H9 (cell line): ENCODE measurements around the gene IDI2. TPM values are rescaled to one million over a fixed set of nuclear protein-coding genes. Genes with fewer than 3 reads are reported as not detected.
A peak's percentile ranks its signal among the peaks of the same experiment; 100 is the strongest.

Experiments used
- DNase-seq: peaks from one replicate; pipeline ENCODE4 v3.0.0-alpha.2; 2017
- H2AFZ ChIP-seq: one replicate; pipeline ENCODE4 v1.6.1; 2013; ENCODE audit warnings: mild to moderate bottlenecking, low read length, control low read depth, moderate library complexity
- H2AK5ac ChIP-seq: 2 replicates; pipeline ENCODE4 v1.6.1; 2013; ENCODE audit warnings: low read length, control low read depth, mixed read lengths; ENCODE audit not compliant: insufficient read length
- H2BK120ac ChIP-seq: one replicate; pipeline ENCODE4 v1.6.1; 2013; ENCODE audit warnings: low read depth, mild to moderate bottlenecking, low read length, control low read depth, inconsistent platforms; ENCODE audit not compliant: poor library complexity, severe bottlenecking
- H2BK12ac ChIP-seq: 2 replicates; pipeline ENCODE4 v1.6.1; 2013; ENCODE audit warnings: low read length, control low read depth, mixed read lengths, low read depth; ENCODE audit not compliant: insufficient read length
- H2BK15ac ChIP-seq: 2 replicates; pipeline ENCODE4 v1.6.1; 2013; ENCODE audit warnings: low read depth, low read length, control low read depth
- H2BK20ac ChIP-seq: one replicate; pipeline ENCODE4 v1.6.1; 2013; ENCODE audit warnings: low read depth, mild to moderate bottlenecking, low read length, control low read depth, inconsistent platforms; ENCODE audit not compliant: poor library complexity, severe bottlenecking
- H2BK5ac ChIP-seq: 2 replicates; pipeline ENCODE4 v1.6.1; 2013; ENCODE audit warnings: low read length, control low read depth, mixed read lengths; ENCODE audit not compliant: insufficient read length
- H3K14ac ChIP-seq: 2 replicates; pipeline ENCODE4 v1.6.1; 2013; ENCODE audit warnings: low read length, control low read depth; ENCODE audit not compliant: insufficient read depth
- H3K18ac ChIP-seq: 2 replicates; pipeline ENCODE4 v1.6.1; 2013; ENCODE audit warnings: low read depth, mild to moderate bottlenecking, mixed read lengths, low read length, control low read depth; ENCODE audit not compliant: insufficient read length
- H3K23ac ChIP-seq: 2 replicates; pipeline ENCODE4 v1.6.1; 2013; ENCODE audit warnings: low read length, control low read depth, mixed read lengths, low read depth; ENCODE audit not compliant: insufficient read length
- H3K23me2 ChIP-seq: 2 replicates; pipeline ENCODE4 v1.6.1; 2013; ENCODE audit warnings: low read depth, mild to moderate bottlenecking, mixed read lengths, low read length, control low read depth; ENCODE audit not compliant: insufficient read length, poor library complexity, severe bottlenecking
- H3K27ac ChIP-seq: 2 replicates; pipeline ENCODE4 v1.5.1; 2013; ENCODE audit warnings: low read length, control low read depth, mixed read lengths, low read depth; ENCODE audit not compliant: insufficient read length
- H3K27me3 ChIP-seq: 2 replicates; pipeline ENCODE4 v1.6.1; 2013; ENCODE audit warnings: low read length, control low read depth, inconsistent platforms; ENCODE audit not compliant: insufficient read depth
- H3K4ac ChIP-seq: 2 replicates; pipeline ENCODE4 v1.6.1; 2013; ENCODE audit warnings: low read depth, mild to moderate bottlenecking, control low read depth, inconsistent platforms, low read length, moderate library complexity
- H3K4me1 ChIP-seq: 2 replicates; pipeline ENCODE4 v1.6.1; 2013; ENCODE audit warnings: low read length, control low read depth, inconsistent platforms; ENCODE audit not compliant: insufficient read depth
- H3K4me2 ChIP-seq: 2 replicates; pipeline ENCODE4 v1.6.1; 2013; ENCODE audit warnings: low read length, control low read depth, mixed read lengths; ENCODE audit not compliant: insufficient read length, insufficient read depth
- H3K56ac ChIP-seq: 2 replicates; pipeline ENCODE4 v1.6.1; 2013; ENCODE audit warnings: low read depth, mild to moderate bottlenecking, mixed read lengths, low read length, control low read depth; ENCODE audit not compliant: insufficient read length
- H3K79me1 ChIP-seq: 2 replicates; pipeline ENCODE4 v1.6.1; 2013; ENCODE audit warnings: low read depth, mild to moderate bottlenecking, moderate library complexity, low read length, control low read depth, inconsistent platforms; ENCODE audit not compliant: insufficient read depth, poor library complexity, severe bottlenecking
- H3K79me2 ChIP-seq: 2 replicates; pipeline ENCODE4 v1.6.1; 2013; ENCODE audit warnings: low read length, control low read depth, inconsistent platforms; ENCODE audit not compliant: insufficient read depth
- H3K9ac ChIP-seq: 2 replicates; pipeline ENCODE4 v1.6.1; 2013; ENCODE audit warnings: low read length, control low read depth, mixed read lengths; ENCODE audit not compliant: insufficient read length; ENCODE audit errors: extremely low read depth
- H3K9me3 ChIP-seq: one replicate; pipeline ENCODE4 v1.6.1; 2013; ENCODE audit warnings: low read depth, low read length, inconsistent platforms; ENCODE audit not compliant: control insufficient read depth
- H3T11ph ChIP-seq: one replicate; pipeline ENCODE4 v1.6.1; 2013; ENCODE audit warnings: mild to moderate bottlenecking, low read length, control low read depth, inconsistent platforms
- H4K20me1 ChIP-seq: one replicate; pipeline ENCODE4 v1.6.1; 2013; ENCODE audit not compliant: control insufficient read depth, insufficient read length, insufficient read depth
- H4K5ac ChIP-seq: 2 replicates; pipeline ENCODE4 v1.6.1; 2013; ENCODE audit warnings: low read depth, mild to moderate bottlenecking, mixed read lengths, low read length, control low read depth; ENCODE audit not compliant: insufficient read length
- H4K8ac ChIP-seq: replicated peaks from 2 replicates; pipeline ENCODE4 v1.6.1; 2013; ENCODE audit warnings: low read length, control low read depth, mixed read lengths, low read depth; ENCODE audit not compliant: insufficient read length
- H4K91ac ChIP-seq: 2 replicates; pipeline ENCODE4 v1.6.1; 2013; ENCODE audit warnings: low read depth, mild to moderate bottlenecking, moderate library complexity, mixed read lengths, low read length, control low read depth; ENCODE audit not compliant: insufficient read length
- H3K27ac Mint-ChIP-seq, 3 experiments: 2 replicates in 2 of 3; 3 replicates in 1 of 3; pipeline ENCODE4 v1.8.0; 2020 to 2021; ENCODE audit warnings: mixed read lengths in 3 of 3, mild to moderate bottlenecking in 1 of 3, moderate library complexity in 1 of 3
- H3K27me3 Mint-ChIP-seq: 2 replicates; pipeline ENCODE4 v1.8.0; 2021; ENCODE audit warnings: low read depth, mild to moderate bottlenecking, moderate library complexity, mixed read lengths
- H3K36me3 Mint-ChIP-seq, 3 experiments: 2 replicates in 2 of 3; 3 replicates in 1 of 3; pipeline ENCODE4 v1.8.0; 2020 to 2021; ENCODE audit warnings: low read depth in 3 of 3, mixed read lengths in 3 of 3; ENCODE audit not compliant: insufficient read depth in 1 of 3
- H3K4me1 Mint-ChIP-seq, 2 experiments: 2 replicates each; pipeline ENCODE4 v1.8.0; 2020; ENCODE audit warnings: mixed read lengths in 2 of 2
- H3K4me3 Mint-ChIP-seq, 2 experiments: 2 replicates in 1 of 2; 3 replicates in 1 of 2; pipeline ENCODE4 v1.8.0; 2020 to 2021; ENCODE audit warnings: mild to moderate bottlenecking in 2 of 2, mixed read lengths in 2 of 2, moderate library complexity in 1 of 2
- H3K9me3 Mint-ChIP-seq, 2 experiments: 2 replicates in 1 of 2; 3 replicates in 1 of 2; pipeline ENCODE4 v1.8.0; 2020; ENCODE audit warnings: mild to moderate bottlenecking in 2 of 2, mixed read lengths in 2 of 2, moderate library complexity in 1 of 2
- WGBS: extraction: QIAGEN DNeasy Blood & Tissue Kit; methylation state at CpG from one replicate; pipeline ENCODE4 v1.1.7; 2013; ENCODE audit warnings: missing lambda C conversion rate, low lambda C conversion rate, mixed read lengths; ENCODE audit not compliant: insufficient read length; ENCODE audit errors: extremely low coverage; 5-methylcytosine and 5-hydroxymethylcytosine counted together
- total RNA-seq: library from RNA; stranded (reverse); gene quantifications from 2 replicates; pipeline ENCODE4 v1.2.1, GENCODE V29; 2021
- TF ChIP-seq, protein P1 (sequence below): fragments of 200-600 bp; sonication (generic); conservative IDR thresholded peaks from 3 replicates; pipeline ENCODE4 v1.8.0; 2021; ENCODE audit warnings: antibody characterized with exemption, mild to moderate bottlenecking

The IDI2 gene
- total RNA-seq, 1 experiment from 2014 or later = not detected

DNA sequence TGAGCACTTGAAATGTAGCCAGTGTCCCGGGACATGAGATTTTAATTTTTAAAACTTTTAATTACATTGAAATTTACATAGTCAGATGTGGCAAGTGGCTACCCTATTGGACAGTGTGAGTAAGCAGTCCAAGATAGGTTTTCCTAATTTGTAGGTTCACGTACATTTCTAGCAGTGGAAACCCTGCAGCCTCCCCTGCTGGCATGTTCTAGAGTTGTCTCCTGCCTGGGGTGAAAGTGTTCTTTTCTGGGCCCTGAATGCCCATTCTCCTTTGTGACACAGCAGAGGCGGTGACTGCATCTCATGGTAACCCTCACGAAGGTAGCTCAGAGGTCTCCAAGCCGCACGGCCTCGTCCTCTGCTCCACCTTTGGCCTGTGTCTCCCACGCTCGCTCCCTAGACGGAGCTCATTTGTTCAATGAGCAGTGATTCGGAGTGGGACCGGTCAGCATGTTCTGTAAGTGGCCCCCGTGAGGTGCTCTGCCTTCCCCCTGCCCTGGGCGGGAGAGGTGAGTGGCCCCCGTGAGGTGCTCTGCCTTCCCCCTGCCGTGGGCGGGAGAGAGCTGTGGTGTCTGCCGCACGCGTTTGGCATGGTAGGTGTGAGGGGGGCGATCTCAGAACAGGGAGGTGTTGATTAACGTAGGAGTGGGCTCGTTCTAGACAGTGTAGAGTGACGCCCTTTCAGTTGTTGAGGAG is 48.5 kb upstream of the IDI2 start:
- no peak overlapping the region for H3T11ph ChIP-seq
- no peaks in the 10 kb centered on the region for H4K20me1 ChIP-seq
- no peak overlapping the region for H4K91ac ChIP-seq
- H3K79me2 ChIP-seq = no peaks in the 10 kb centered on the region
- peaks cover 2% of the 10 kb centered on the region for H3K79me1 ChIP-seq
- no peak overlapping the region for H3K9ac ChIP-seq
- no CpG with 5 or more reads among the region's 24 CpGs for WGBS
- H3K4me1 ChIP-seq = 0 out of 2 replicates have a peak, but pooled peaks cover 3% of the 10 kb centered on the region
- no peak overlapping the region for H3K4me2 ChIP-seq
- H4K5ac ChIP-seq = no peak overlapping the region
- H3K56ac ChIP-seq = no peak overlapping the region
- H3K27ac Mint-ChIP-seq = peak overlapping the region; percentile 21 to 57 (median 32); a peak in 4 of 7 replicates
- H3K4ac ChIP-seq = no peak overlapping the region
- TF ChIP-seq, protein P1, sequence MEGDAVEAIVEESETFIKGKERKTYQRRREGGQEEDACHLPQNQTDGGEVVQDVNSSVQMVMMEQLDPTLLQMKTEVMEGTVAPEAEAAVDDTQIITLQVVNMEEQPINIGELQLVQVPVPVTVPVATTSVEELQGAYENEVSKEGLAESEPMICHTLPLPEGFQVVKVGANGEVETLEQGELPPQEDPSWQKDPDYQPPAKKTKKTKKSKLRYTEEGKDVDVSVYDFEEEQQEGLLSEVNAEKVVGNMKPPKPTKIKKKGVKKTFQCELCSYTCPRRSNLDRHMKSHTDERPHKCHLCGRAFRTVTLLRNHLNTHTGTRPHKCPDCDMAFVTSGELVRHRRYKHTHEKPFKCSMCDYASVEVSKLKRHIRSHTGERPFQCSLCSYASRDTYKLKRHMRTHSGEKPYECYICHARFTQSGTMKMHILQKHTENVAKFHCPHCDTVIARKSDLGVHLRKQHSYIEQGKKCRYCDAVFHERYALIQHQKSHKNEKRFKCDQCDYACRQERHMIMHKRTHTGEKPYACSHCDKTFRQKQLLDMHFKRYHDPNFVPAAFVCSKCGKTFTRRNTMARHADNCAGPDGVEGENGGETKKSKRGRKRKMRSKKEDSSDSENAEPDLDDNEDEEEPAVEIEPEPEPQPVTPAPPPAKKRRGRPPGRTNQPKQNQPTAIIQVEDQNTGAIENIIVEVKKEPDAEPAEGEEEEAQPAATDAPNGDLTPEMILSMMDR = peak; percentile 32; the same call in 2 of the 3 replicates
- no peaks in the 10 kb centered on the region for H3K9me3 Mint-ChIP-seq
- H3K23me2 ChIP-seq = no peaks in the 10 kb centered on the region
- no peak overlapping the region for H3K23ac ChIP-seq
- H2BK20ac ChIP-seq = no peak overlapping the region
- no peak overlapping the region for H2BK15ac ChIP-seq
- no peak overlapping the region for H3K18ac ChIP-seq
- no peak overlapping the region for H4K8ac ChIP-seq
- no peak for DNase-seq
- H3K9me3 ChIP-seq = no peaks in the 10 kb centered on the region
- H3K14ac ChIP-seq = no peak overlapping the region; the same call in 1 of the 2 replicates
- H2AFZ ChIP-seq = no peak overlapping the region
- peaks cover 0 to 38% (median 12%) of the 10 kb centered on the region in 3 experiments; a peak in 6 of 7 replicates for H3K36me3 Mint-ChIP-seq
- H3K4me1 Mint-ChIP-seq = peaks cover 6 to 7% of the 10 kb centered on the region in 2 experiments; a peak in 3 of 4 replicates
- no peak overlapping the region for H2BK5ac ChIP-seq
- no peaks in the 10 kb centered on the region for H3K27me3 Mint-ChIP-seq
- H2AK5ac ChIP-seq = no peak overlapping the region
- H2BK120ac ChIP-seq = no peak overlapping the region
- H3K27ac ChIP-seq = no peak overlapping the region
- no peaks in the 10 kb centered on the region for H3K27me3 ChIP-seq
- H2BK12ac ChIP-seq = no peak overlapping the region
- no peak overlapping the region for H3K4me3 Mint-ChIP-seq
